ENCODE measurements around the gene MYO18B.

MYO18B gene

GRCh38 chr22:26004477-26004876 lies 262.5 kb downstream of the MYO18B start:
- DNase-seq: no peak

DNA sequence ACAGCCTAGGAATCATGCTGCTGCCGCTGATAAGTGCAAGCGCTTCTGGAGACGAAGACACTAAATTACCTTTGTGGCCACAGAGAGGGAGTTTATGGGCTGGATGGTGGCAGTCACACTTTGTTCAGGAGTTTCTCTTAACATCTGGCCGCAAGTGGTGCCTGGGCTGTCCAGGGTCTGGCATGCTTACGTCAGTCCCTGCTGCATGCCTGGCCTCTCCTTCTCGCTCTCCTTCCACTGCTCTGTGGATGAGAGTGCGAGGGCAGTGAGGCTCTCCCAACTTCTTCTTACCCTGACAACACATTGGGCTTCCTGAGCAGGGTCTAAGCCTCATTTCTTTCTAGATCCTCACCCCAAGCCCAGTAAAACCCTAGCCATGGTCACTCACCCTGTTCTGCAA lies 266.6 kb downstream of the MYO18B start:
- DNase-seq: no peak

- no peak for DNase-seq
Observed at GRCh38 chr22:26016916-26017315, 274.9 kb downstream of the MYO18B start.

- no peak for DNase-seq
Observed at GRCh38 chr22:26017932-26018331, 275.9 kb downstream of the MYO18B start.

DNA sequence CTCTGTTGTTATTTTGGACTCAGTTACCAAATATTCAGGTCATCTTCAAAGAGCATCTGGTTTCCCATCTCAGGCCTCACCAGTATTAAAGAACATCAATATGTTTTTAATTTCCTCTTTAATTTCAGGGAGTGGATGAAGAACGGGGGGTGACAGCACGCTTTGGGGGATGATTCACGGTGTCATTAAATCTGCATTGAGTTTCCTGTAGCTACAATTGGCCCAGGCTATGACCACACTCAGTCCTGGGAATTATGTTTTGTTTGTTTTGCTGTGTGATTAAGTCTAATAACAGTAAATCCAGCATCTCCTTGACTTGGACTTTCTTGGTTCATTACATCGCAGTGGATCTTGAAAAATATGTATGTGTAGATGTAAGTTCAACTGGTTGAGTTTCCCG lies 277.6 kb downstream of the MYO18B start:
- no peak for DNase-seq

DNA sequence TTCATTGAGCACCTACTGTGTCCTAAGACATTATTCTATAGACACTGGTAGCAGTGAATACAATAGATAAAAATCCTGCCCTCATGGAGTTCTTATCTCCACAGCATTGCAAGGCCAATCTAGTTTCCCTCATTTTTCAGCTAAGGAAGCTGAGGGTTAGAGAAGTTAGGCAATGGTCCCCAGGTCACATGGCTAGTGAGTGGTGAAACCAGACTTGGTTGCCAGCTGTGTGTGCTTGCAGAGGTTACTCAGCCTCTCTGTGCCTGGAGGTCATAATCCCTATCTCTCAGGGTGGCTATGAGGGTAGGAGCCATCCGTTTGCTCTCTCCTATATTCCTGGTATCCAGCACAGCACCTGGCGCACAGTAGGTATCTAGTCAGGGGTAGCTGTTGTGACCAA lies 279.5 kb downstream of the MYO18B start:
- no peak for DNase-seq

- DNase-seq: no peak
Observed at GRCh38 chr22:26023104-26023775, 281.3 kb downstream of the MYO18B start.

DNA sequence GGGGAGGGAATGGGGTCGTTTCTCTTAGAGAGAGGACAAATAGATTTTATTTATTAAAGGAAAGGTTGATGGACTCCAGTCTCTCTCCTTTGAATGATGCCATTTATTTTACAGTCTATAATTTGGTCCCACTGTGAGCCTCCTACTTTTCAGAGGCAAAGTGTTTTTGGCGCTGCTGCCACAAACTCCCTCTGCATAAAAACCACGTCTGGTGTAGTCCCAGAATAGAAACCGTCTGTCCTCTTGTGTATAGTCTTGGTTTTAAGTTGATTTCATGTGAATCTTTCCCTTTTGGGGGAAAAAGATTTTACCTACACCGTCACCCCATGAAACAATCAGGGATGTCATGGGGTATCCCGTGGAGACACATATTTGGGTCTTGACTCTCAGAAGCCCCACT lies 283.6 kb downstream of the MYO18B start:
- no peak for DNase-seq

DNA sequence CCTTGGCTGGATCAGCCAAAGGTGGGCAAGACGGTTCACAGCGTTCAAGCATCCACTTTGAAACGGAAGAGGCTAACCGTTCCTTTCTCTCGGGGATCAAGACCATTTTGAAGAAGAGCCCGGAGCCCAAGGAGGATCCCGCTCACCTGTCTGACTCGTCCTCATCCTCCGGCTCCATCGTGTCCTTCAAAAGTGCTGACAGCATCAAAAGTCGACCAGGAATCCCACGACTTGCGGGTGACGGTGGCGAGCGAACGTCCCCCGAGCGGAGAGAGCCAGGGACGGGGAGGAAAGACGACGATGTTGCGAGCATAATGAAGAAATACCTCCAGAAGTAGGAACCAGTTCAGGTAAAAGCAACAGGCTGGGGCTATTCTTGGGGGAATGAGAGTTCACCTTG lies 285.4 kb downstream of the MYO18B start:
- no peak for DNase-seq

GRCh38 chr22:26031641-26032040 lies 289.7 kb downstream of the MYO18B start:
- no peak for DNase-seq

- no peak for DNase-seq
Observed at GRCh38 chr22:26033071-26033470, 291.1 kb downstream of the MYO18B start.

DNA sequence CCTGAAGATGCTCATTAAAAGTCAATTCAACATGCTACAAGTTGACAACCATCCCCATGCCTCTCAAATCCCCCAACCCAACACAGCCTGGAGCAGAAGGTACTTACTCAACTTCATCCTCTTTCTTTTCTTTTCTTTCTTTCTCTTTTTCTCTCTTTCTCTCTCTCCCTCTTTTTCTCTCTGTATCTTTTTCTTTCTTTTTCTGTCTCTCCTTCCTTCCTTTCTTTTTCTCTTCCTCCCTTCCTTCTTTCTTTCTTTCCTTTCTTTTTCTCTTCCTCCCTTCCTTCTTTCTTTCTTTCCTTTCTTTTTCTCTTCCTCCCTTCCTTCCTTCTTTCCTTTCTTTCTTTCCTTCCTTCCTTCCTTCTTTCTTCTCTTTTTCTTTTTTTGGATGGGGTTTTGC lies 291.6 kb downstream of the MYO18B start:
- no peak for DNase-seq

GRCh38 chr22:26035523-26035922 lies 293.5 kb downstream of the MYO18B start:
- DNase-seq: no peak

- DNase-seq: no peak
Observed at GRCh38 chr22:26038365-26038764, 296.4 kb downstream of the MYO18B start.

GRCh38 chr22:26041931-26042330 lies 299.9 kb downstream of the MYO18B start:
- DNase-seq: no peak

DNA sequence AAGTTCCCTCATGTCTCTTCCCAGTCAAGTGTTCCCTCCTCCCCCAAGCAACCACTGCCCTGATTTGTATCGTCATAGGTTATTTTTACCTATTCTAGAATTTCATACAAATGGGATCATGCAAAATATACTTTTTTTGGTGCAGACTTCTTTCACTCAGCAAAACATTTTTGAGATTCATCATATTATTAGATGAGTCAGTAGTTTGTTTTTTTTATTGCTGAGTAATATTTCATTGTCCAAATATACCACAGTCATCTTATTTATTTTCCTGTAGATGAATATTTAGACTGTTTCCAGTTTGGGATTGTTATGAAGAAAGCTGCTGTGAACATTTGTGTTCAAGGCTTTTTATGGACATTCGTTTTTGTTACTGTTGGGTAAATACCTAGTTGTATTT lies 301.0 kb downstream of the MYO18B start:
- DNase-seq: no peak

DNA sequence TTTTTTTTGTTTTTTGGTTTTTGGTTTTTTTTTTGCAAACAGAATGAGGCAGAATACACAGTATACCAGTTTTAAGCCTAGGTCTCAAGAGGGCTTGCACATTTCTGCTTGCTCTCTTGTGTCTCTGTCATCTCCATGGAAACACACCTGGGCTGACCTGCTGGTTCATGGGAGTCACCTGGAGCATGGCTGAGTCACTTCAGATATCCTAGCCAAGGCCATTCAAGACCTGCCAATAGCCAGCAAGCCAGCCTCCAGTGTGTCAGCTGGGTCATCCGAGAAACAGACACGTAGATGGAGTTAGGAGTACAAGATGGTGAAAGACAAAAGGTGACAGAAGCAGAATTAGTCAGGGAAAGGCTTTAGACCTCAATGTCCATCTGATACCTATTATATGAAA lies 303.1 kb downstream of the MYO18B start:
- DNase-seq: no peak

- DNase-seq: no peak
Observed at GRCh38 chr22:26045860-26046259, 303.9 kb downstream of the MYO18B start.

GRCh38 chr22:26047516-26047915 lies 305.5 kb downstream of the MYO18B start:
- DNase-seq: no peak

DNA sequence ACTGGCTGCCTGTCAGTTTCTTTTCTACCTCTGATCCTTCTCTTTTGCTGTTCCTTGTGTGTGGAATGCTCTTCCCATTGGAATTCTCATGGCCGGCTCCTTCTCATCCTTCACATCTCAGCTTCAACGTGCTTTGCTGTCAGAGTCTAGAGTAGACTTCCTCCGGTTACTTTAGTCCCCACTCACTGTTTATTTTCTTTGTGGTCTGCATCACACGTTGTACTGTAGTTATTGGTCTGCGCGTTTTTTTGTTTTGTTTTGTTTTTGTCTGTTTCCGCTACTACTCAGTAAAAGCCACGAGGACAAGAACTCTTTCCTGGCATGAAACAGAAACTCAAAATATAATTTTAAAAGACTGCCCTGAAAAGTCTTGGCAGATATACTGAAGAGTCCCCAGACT lies 305.9 kb downstream of the MYO18B start:
- no peak for DNase-seq

- DNase-seq: no peak
Observed at GRCh38 chr22:26050079-26050478, 308.1 kb downstream of the MYO18B start.

- DNase-seq: no peak
Observed at GRCh38 chr22:26053737-26054316, 311.8 kb downstream of the MYO18B start.

DNA sequence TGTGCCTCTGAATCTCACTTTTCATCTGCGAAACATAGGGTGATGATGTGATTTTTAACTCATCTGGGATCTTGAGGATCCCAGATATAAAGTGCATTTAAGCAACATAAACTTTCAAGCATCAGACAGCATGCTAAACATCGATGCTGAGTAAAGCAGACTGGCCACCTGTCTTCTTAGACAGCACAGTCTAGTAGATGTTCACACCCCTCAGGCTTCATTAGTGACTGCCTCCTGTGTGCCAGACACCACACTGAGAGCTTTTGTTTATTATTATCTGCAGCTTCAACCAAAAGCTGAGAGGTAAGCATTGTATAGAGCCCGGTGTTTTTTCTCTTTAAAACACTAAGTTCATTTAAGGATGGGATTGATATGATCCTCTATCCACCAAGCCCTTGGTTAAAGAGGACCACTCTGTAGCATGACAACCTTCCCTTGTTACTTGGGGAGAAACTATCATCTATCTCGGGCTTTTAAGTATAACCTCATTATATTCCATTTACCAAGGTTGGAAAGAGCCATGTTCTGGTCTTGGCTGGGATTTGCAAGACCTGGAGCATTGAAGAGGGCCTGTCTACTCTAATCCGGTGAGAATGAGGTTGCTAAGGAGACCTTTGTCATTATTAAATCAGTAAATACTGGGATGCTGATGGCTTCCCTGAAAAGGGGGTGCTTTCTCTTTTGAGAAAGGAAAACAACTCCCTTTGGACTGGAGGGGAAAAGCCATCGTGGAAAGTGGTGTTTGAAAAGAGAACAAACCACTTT lies 313.0 kb downstream of the MYO18B start:
- no peak for DNase-seq

DNA sequence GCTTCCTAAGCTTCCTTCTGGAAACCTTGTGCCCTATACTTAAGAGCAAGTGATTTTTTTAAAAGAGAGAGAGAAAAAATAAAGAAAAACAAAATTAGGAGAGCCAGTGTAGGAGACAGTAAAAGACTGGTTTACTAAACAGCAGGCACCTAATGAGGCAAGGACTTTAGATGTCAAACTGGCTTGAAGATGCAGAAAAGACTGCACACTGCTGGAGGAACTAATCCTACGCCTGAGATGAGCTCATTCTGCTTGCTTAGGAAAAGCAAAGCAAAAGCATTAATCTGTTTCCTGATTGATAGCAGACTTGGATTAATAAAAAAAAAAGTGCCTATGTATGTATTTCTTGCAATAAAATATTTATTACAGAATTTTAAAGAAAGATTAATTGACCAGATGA lies 313.7 kb downstream of the MYO18B start:
- DNase-seq: no peak

Data from NCI-H2081 treated with DMSO at 0.1 percent for 48 hours (cell line).